Tibial artery (tissue), 4 donors: ENCODE results near the gene GRAP2.
"Not testable (repeated sequence)": the region's sequence is repeated elsewhere in the genome, so short reads cannot be mapped to it uniquely, and the experiment has no call there.

Experiments used
- DNase-seq, 2 donors: peaks; one replicate each; pipeline ENCODE4 v3.0.0-alpha.2; 2019
- H3K27ac ChIP-seq, 2 donors: fragments of 200-600 bp; sonication (generic) in 1 of 2; 1 replicate in 1 of 2; 2 replicates in 1 of 2; pipeline ENCODE4 v1.5.1; 2018 to 2019; ENCODE audit warnings: mild to moderate bottlenecking in 1 of 2
- H3K27me3 ChIP-seq, 2 donors: fragments of 200-600 bp; sonication (generic) in 1 of 2; one replicate each; pipeline versions ENCODE4 v1.5.1 to v1.6.0; 2016 to 2019
- H3K36me3 ChIP-seq, 3 donors: fragments of 200-600 bp; sonication (generic) in 2 of 3; one replicate each; pipeline ENCODE4 v1.5.1; 2016 to 2019; ENCODE audit warnings: mild to moderate bottlenecking in 2 of 3
- H3K4me1 ChIP-seq, 4 donors: fragments of 200-600 bp; sonication (generic) in 2 of 4; 1 replicate in 3 of 4; 2 replicates in 1 of 4; pipeline ENCODE4 v1.5.1; 2016 to 2019
- H3K4me3 ChIP-seq, 2 donors: fragments of 200-600 bp; sonication (generic) in 1 of 2; 1 replicate in 1 of 2; 2 replicates in 1 of 2; pipeline ENCODE4 v1.5.1; 2018 to 2019; ENCODE audit warnings: mild to moderate bottlenecking in 2 of 2
- H3K9me3 ChIP-seq, 3 donors: fragments of 200-600 bp; sonication (generic) in 1 of 3; one replicate each; pipeline ENCODE4 v1.5.1; 2016 to 2019
- CTCF ChIP-seq, 2 experiments: fragments of 200-600 bp in 1 of 2; fragments of 450-650 bp in 1 of 2; IDR thresholded peaks; one replicate each; pipeline ENCODE4 v1.5.1; 2017 to 2019; ENCODE audit warnings: antibody characterized with exemption in 2 of 2, mild to moderate bottlenecking in 1 of 2, moderate library complexity in 1 of 2
- intact Hi-C: fragments of 100-400 bp; cut with DNase I; formaldehyde crosslinking; loops from one replicate; pipeline ENCODE4 v1.15.0; 2023; ENCODE audit warnings: low total_unique reads

Gene GRAP2

DNA sequence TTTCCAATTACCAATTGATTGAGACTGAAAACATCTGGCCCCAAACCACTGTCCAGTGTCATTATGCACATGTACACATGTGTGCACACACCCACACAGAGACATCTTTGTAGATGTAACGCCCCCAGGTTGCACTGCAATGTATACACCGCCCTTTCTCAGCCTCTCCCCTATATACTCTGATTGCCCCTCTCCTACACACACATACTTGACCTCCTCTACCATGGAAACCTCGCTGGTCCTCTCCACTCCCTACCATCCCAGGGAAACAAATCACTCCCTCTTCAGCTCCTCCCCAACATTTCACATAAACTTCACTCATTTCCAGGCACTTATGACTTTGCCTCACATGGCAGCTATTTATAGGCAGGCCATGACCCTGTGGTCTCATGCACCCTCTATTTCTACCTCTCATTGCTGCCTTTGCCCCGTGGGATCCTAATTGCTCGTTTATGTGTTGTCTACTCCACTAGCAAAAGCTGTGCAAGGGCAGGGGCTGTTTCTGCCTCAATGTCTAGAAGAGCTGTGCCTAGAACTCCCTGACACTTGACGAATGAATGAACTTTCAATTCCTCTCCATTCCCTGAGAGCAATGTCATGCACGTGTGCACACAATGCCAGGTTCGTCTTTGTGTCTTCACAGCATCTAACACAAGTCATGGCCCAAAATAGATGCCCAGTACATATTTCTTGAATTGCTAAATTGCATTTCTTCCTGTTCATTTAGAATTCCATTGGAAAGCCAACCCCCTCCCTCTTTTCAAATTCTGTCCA, 49.3 kb downstream of the GRAP2 start:
- no peaks in the 10 kb centered on the region for H3K36me3 ChIP-seq
- no peaks in the 10 kb centered on the region for H3K4me1 ChIP-seq
- H3K27ac ChIP-seq = no peak overlapping the region
- no peak for TF ChIP-seq CTCF (IDR thresholded peaks at IDR 0.05)
- peaks cover 0 to 28% of the 10 kb centered on the region in 2 donors for H3K27me3 ChIP-seq
- no peak overlapping the region for H3K4me3 ChIP-seq
- DNase-seq = no peak
- intact Hi-C loops = no loop called here
- no peaks in the 10 kb centered on the region for H3K9me3 ChIP-seq

DNA sequence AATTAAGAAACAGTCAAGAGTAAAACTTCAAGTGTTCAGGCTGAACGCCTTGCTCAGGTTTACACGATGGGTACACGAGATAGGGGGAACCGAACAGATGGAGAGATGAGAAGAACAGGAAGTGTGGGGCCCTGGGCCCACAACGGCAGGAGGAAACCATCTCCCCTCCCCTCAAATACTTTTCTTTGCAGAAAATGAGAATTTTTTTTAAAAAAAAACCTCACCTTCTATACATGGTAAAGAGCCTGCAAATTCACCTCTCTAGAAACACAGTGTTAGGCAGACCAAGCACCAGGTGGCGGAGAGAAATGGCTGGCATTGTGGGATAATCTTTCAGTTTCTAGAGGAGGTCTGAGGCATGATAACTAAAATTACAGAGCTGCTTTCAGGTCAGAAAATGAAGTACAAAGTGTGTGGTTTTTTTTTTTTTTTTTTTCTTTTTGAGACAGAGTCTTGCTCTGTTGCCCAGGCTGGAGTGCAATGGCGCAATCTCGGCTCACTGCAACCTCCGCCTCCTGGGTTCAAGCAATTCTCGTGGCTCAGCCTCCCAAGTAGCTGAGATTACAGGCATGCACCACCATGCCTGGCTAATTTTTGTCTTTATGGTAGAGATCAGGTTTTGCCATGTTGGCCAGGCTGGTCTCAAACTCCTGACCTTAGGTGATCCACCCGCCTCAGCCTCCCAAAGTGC, 50.9 kb downstream of the GRAP2 start:
- H3K4me3 ChIP-seq, H3K36me3 ChIP-seq, DNase-seq, H3K4me1 ChIP-seq, H3K9me3 ChIP-seq, intact Hi-C loops, H3K27ac ChIP-seq: not testable (repeated sequence)
- H3K27me3 ChIP-seq = peaks cover 0 to 24% of the 10 kb centered on the region in 2 donors

DNA sequence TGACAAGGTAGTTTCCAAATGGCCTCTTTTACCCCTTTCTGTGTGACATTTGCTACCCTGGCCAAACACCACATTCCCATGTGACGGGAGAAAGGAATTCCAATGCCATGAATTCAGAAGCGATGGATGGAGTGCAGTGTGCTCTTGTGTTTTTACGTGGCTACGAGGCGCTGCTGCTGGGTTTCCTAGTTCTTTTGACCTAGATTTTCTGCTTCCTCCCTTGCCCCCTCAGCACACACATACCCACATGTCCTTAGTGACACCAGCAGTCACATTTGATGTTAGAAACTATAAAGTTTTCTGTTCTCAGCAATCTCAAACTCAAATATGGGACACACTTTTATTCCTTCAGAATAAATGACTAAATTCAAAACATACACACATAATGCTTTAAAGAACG, 51.5 kb downstream of the GRAP2 start:
- intact Hi-C loops = no loop called here
- Histone ChIP-seq H3K27ac (no peak overlapping the region), H3K36me3 (no peaks in the 10 kb centered on the region), H3K4me1 (no peaks in the 10 kb centered on the region), H3K27me3 (peaks cover 0 to 18% of the 10 kb centered on the region in 2 donors), H3K9me3 (no peaks in the 10 kb centered on the region), H3K4me3 (no peak overlapping the region)
- no peak for DNase-seq
- TF ChIP-seq CTCF (IDR thresholded peaks at IDR 0.05) = no peak

- Histone ChIP-seq H3K36me3 (no peaks in the 10 kb centered on the region), H3K27me3 (peaks cover 0 to 21% of the 10 kb centered on the region in 2 donors), H3K27ac (no peak overlapping the region), H3K4me3 (no peak overlapping the region), H3K4me1 (no peaks in the 10 kb centered on the region), H3K9me3 (no peaks in the 10 kb centered on the region)
- no peak for TF ChIP-seq CTCF (IDR thresholded peaks at IDR 0.05)
- intact Hi-C loops = no loop called here
- DNase-seq = no peak
Observed at GRCh38 chr22:39953101-39953500, 52.2 kb downstream of the GRAP2 start.

- no peaks in the 10 kb centered on the region for H3K4me1 ChIP-seq
- no peaks in the 10 kb centered on the region for H3K36me3 ChIP-seq
- TF ChIP-seq CTCF (IDR thresholded peaks at IDR 0.05) = no peak
- H3K9me3 ChIP-seq = no peaks in the 10 kb centered on the region
- DNase-seq = no peak
- H3K27me3 ChIP-seq = peaks cover 0 to 27% of the 10 kb centered on the region in 2 donors
- intact Hi-C loops = no loop called here
- H3K27ac ChIP-seq = no peak overlapping the region
- no peak overlapping the region for H3K4me3 ChIP-seq
Observed at GRCh38 chr22:39954584-39955055, 53.7 kb downstream of the GRAP2 start.

- no peak for TF ChIP-seq CTCF (IDR thresholded peaks at IDR 0.05)
- H3K9me3 ChIP-seq = no peaks in the 10 kb centered on the region
- no peak overlapping the region for H3K27ac ChIP-seq
- no peaks in the 10 kb centered on the region for H3K36me3 ChIP-seq
- no peak overlapping the region for H3K4me3 ChIP-seq
- intact Hi-C loops = no loop called here
- H3K27me3 ChIP-seq = peaks cover 0 to 28% of the 10 kb centered on the region in 2 donors
- H3K4me1 ChIP-seq = no peaks in the 10 kb centered on the region
- DNase-seq = no peak
Observed at GRCh38 chr22:39955675-39956074, 54.8 kb downstream of the GRAP2 start.
